ENCODE data around the gene HOXC6.

The HOXC6 gene

DNA sequence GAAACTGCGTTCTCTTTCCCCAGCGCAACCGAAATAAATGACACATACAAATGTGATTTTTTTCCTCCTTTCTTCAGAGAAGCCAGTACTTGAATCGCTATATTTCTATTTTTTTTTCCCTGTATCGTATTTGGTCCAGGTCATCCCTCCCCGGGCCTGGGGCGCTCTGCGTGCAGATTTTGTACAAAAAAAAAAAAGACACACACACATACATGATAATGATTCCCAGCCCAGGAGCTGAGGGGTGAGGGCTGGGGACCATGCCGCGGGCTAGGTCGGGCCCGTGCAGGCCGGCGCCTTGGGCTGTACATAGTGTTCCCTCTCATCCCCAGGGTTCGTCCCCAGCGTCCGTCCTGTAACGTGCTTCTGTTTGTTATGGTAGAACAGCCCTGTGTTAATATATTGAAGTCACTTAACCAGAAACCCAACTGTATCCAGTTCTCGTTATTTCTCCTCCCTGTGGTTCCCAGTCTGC, 25.3 kb upstream of the HOXC6 start:
- DNase-seq = no peak

DNA sequence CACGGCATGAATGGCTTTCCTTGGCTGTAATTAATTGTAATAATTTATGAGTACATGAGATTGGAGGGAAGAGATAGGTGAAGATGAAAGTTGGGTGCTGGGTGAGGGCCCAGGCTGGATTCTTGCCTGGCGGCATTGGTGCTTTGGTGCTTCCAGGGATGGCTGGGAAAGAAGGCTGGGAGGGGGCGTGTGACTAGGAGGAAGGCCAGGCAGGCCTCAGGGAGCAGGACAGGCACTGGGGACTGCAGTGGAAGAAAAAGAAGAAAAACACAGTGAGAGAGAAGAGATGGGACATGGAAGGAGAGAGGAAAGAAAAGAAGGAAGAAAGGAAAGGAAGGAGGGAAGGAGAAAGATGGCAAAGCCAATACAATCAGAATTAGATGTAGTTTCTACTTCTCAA, 24.6 kb upstream of the HOXC6 start:
- no peak for DNase-seq

DNA sequence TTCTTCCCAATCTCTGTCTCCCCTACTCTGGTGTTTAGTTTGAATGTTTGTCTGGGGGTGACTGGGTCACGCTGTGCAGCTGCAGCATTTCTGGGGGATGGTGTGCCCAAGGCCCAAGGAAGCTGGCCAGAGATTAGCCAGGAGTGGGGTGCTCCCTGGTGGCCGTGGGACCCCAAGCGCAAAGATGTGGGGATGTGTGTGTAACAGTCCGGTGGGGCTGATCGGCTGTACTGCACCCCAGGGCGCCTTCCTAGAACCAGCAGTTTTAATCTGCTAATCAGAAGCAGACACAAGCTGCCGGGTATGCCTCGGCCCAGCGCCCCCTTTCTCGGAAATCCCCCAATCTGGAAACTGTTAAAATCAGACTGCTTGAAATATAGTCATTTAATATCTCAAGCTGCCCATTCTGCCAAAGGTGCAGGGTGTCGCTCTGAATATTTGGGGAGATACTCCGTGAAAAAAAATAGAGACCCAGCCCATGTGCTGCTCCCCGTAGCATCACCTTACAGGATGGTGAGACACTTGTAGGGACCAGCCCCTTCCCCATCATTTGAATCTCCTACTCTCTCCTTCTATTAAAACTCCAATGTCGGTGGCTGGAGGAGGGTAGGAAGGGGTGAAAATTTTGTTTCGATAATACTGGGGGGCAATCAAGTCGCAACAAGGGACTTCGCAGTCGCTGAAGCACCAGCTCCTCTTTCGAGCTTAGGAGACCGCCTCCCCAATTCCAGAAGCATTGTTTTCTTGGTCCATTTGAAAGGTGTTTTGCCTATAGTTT, 24.0 kb upstream of the HOXC6 start:
- DNase-seq = no peak

DNA sequence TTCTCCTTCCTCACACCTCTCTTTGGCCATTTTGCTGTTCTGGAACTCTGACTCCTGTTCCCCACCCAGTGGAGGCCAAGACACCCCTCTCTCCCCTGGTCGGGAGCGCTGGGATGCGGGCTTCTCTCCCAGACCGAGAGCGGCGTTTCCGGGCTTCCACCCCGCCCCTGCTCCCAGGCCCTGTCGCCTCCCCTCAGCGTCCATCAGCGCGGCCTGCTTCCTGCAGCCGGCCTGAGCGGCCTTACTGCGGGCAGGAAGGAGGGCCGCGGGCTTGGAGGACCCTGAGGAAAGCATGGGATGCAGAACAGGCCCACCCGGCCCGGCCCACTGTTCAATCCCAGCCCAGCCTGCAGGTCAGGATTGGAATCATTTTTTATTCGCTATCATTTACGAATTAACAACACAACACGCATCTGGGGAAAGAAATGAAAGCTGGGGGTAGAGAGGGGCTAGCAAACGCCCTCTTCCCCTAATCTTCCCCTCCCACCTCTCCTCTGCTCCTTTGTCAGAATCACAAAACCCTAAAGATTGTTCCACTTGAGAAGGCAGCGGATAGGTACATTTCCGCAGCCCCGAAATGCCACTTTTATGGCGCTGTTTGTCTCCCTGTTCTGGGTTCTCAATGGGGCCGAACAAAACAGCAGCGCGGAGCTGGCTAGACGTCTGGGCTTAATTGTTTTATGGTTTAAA, 23.3 kb upstream of the HOXC6 start:
- DNase-seq = no peak

DNA sequence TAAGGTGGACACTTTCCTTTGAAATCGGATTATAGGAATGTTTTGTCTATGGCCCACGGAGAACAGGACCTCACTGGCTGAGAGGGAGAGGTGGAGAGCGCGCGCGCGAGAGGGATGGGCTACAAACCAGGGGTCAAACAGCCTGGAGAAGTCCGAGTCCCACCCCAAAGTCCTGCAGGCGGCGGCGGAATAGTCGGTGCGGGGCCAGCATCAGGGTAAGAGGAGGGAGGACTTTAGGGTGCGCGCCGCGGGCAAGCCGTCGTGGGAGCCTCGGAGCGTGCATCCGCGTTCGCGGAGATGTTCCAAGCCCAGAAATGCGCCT, 22.7 kb upstream of the HOXC6 start:
- DNase-seq = no peak

DNA sequence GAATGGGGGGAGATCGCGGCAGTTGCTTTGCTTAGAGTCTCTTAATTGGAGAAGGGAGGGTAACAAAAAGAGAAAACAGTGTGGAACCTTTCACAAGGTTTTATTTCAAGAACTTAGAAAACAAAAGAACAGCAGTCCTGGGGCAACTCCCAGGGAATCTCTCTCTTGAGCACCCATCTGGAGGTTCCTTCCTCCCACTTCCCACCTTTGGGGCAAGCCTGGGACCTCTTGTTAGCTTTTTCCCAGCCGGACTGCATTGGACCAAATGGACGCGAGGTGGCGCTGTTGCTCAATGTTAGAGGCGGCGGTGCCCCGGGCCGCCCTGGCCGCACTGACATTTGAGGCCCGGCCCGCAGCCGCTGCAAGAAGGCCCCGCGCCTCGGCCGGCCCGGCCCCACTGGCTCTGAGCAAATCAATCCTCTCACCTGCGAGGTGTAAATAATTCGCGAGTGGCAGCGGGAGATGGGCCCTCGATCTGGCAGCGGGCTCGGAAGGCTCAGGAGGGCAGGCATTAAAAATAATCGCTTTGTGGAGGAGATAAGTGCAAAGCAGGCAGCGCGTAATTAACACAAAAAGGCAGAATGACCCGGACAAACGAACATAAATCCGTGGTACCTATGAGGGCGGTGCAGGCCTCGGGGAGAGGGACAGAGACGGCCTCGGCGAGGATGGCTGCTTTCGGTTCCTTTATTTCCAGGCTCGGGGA, 22.2 kb upstream of the HOXC6 start:
- DNase-seq = peak; percentile 77 to 81 (median 79)

DNA sequence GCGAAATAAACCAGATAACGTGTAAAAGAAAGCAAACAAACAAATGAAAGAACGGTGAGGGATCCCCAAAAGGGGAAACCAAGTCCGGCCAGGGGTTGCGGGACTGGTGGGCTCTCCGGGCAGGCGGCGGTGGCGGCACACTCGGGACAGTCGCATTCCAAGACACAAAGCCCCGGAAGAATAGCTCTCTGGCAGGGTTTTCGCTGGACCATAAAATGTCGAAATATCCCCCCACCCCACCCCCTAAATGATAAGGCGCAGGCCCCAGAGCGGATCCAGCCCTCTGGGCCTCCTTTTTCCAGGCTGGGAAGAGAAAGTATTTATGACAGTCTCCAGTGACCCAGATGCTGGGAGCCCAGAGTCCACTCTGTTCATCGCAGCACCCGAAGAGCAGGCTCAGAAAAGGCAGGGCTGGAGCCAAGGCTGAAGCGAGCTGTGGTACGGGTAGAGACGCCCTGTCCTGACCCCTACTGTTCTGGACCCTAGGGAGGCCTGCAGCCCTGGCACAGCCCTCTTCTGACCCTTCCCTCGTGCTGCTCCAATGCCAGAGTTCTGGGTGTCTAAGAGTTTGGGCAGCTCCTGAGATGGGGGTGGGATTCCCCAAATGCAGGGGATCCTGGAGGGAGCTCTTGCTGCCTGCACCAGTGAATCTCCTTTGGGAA, 21.6 kb upstream of the HOXC6 start:
- no peak for DNase-seq

DNA sequence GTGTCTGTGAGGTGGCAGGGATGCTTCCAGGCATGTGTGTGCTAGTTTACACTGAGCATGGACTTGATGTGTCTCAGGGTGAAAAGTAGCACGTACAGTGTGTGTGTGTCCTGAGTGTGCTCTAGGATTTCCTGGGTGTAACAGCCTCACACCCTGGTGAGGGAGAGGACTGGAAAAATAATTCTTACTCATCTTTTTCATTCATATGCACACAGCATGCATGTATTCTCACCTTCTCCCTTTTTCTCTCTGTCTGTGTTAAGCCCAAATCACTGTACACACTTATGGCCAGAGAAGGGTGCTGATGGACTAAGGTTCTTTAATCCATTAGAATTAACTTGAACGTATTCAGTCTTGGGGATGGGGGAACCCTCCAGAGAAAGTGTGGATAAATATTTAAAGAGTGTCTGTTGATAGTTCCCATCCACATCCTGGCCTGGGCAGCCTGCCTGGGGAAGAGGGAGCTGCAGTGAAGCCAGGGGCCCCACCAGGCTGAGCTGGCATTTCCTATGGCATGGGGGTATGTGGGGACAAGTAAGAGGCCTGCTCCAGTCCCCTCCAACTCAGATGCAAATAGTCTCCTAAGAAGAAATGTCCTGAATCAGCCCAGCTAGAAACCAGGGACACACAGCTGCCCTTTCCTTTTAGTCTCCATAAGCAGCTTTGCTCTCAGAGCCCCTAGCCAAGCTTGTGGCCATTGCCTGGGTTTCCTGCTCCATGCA, 20.5 kb upstream of the HOXC6 start:
- no peak for DNase-seq

DNA sequence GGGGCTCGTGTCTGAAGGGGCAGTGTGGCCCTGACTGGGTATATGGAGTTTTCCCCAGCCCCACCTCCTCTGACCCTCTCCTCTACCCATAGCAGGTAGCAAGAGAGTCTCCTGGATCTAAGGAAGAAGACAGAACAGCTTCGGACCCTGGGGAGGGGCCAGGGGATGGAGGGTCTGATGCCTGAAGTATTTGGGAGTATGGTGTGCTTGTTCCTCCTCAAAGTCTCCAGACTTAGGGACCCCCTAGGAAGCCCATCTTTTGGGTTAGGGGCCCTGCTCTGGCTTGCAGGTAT, 20.0 kb upstream of the HOXC6 start:
- no peak for DNase-seq

DNA sequence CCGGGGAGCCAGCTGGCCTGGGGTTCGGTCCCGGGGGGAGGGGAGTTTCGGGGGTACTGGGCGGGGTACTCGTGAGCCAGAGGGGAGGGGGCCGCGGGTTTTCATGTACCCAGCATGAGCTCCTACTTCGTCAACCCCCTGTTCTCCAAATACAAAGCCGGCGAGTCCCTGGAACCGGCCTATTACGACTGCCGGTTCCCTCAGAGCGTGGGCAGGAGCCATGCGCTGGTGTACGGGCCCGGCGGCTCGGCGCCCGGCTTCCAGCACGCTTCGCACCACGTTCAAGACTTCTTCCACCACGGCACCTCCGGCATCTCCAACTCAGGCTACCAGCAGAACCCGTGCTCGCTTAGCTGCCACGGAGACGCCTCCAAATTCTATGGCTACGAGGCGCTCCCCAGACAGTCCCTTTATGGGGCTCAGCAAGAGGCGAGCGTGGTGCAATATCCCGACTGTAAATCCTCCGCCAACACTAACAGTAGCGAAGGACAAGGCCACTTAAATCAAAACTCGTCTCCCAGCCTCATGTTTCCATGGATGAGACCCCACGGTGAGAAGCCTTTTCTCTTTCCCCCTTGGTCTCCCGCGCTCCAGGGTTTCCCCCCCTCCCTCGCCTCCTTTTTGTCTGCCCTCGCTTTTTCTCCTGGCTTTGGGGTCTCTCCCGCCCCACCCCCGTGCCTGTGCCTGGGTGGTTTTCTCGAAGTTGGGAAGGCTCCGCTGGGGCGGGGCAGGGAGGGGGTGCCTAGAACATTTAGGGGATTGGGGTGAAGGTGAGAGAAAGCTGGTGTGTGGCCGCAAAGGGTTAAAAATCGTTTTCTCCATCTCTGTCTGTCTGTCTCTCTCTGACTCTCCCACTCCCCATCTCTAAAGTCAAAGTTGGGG, 18.8 kb upstream of the HOXC6 start:
- peak in 1 of 4 experiments; percentile 23 for DNase-seq

DNA sequence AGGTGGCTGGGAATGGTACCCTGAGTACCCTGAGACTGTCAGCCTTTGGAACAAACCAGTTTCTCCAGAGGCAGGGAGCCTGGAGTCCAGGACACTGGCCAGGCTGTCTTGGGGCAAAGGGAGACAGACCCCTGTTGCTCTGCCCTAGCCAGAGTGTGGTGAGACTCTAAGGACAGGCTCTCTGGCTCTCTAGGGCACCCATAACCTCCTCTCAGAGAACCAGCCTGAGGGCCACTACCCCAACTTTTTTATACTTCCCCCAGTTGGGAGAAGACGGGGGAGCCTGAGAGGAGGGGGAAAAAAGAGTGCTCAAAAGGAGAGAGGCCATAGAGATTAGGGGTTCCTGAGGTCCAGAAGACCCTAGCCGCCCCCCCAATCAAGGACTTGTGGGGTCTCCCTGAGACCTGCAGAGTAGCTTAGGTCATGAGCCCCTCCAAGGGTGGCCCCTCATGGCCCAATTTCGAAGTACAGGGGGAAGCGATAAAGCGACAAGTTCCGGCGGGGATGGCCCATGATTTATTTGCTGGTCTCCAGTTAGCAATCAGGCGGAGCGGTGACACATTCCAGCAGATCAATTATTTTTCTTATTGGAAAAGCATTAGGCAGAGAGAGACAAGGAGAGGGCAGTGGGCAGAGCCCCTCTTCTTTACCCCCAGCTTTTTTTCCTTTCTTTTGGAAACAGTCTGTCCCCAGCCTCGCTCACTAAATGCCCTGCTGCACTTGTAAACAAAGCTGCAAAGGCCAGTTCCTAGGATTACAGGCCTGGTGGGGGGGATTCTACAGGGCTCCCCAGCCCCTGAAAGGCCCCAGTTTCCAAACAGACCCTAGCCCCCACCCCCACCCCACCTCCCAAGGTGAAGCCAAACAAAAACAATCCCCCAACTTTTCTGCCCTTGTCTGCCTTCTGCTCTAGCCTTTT, 17.9 kb upstream of the HOXC6 start:
- DNase-seq = no peak

DNA sequence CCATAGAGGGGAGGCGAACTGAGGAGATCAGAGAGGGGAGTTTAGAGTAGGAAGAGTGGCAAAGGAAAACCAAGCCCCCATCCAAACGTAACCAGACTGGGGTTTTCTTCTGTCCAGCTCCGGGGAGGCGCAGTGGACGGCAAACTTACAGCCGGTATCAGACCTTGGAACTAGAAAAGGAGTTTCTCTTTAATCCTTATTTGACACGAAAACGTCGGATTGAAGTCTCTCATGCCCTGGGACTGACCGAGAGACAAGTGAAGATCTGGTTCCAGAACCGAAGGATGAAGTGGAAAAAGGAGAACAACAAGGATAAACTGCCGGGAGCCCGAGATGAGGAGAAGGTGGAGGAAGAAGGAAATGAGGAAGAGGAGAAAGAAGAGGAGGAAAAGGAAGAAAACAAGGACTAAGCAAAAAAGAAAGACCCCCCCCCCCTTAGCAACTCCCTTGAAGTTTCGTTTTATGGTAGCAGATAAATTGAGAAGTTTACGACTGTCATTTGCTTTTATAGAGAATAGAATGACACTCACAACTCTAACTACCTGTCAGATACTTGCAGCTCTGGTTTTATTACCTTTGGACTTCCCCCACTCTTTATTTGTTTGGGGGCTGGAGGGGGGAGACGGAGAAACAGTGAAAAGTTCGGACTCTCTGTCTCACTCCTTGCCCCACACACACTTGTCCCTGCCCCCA, 17.1 kb upstream of the HOXC6 start:
- no peak for DNase-seq

DNA sequence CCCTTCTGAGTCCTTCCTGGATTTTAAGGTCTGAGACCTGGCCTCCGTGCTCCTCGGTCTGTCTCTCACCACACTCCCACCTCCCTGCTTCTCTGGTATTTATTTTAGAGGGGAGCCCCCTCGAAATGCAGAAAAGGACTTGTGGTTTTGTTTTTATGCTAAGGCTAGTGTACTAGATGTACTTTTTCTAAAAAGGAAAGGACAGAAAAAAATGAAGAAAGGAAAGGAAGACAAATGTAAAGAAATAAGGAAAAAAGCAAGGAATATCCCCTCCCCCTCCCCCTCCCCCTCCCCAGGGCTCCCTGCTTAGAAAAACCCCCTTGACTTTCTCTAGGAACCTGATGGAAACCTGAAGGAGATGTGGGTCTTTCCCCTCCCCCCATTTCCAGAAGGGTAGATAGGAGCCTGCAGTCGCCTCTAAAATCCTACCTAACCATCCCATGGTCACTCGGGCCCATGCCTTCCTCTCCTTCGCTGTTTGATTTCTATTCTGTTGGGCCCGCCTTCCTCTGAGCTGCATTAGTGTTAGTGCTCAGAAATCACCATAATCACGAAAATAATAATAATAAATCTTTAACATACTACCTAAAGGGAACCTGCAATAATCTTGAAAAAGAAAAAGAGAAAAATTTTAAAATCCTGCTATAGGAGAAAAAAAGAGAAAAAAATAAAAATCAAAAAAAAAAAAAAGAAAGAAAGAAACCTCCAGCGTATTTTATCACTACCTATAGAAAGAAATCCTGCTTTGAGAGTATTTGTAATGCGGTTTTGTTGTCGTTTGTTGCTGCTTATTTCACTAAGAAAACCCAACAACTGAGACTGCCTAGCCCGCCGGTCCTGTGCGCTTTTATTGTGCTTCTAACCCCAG, 16.3 kb upstream of the HOXC6 start:
- no peak for DNase-seq

DNA sequence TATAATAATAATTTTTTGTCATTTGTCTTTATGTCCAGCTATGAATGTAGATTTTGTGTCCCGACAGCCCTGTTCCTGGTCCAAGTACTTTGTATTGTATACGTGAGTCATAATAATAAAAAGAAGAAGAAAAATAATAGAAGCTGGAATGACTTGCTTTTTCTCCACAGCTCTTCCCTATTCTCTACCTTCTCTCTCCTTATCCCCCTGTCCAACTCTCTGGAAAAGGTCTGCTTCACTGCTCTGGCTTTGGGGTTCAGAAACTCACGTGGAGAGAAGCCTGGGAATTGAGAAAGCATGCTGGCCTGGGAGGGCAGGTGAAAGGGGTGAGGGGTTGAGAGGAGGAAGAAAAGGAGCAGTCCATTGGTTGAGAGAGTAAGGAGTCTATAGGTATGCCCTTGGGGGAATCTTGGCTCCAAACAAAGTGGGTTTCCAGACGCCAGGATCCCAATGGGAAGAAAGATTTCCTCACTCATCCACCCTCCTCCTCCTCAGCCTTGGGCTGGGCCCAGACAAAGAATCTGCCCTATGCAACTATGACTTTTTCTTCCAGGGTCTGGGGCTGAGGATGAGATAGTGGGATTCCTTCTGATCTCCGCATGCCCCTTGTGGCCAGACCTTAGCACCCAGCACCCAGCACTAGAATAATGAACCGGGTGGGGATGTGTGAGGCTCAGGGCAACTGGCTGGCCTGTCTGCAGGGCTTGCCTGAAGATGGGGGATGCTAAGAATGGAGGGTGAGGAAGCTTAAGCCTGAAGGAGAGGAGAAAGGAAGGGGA, 15.4 kb upstream of the HOXC6 start:
- DNase-seq = no peak

DNA sequence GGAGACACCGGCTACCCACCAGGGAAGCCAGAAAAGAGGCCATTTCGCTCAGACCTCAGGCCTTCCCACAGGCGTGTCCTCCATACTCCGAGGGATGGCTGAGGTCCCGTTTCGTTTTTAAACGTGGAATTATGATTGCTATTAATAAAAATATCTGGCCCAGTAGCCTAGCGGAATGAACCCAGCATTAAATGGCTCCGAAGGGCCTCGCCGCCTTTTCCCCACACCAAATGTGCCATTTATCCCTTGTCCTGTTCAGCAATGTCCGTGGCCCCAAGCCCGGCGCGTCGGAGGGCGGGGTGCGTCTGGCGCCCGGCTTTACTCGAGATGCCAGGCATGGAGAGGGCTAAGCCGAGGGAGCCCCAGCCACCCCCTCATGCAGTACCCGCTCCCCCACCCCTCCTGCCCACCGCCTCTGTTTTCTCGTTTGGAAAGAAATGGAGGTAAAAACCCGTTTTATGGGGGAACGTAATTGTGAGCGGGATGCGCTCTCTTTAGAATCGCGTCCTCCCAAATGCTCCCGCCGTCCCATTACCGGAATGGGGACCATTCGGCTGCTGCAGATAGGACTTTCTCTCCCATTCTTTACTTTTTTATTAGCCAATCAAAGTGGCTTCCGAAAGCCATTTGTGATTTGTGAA, 13.7 kb upstream of the HOXC6 start:
- no peak for DNase-seq

DNA sequence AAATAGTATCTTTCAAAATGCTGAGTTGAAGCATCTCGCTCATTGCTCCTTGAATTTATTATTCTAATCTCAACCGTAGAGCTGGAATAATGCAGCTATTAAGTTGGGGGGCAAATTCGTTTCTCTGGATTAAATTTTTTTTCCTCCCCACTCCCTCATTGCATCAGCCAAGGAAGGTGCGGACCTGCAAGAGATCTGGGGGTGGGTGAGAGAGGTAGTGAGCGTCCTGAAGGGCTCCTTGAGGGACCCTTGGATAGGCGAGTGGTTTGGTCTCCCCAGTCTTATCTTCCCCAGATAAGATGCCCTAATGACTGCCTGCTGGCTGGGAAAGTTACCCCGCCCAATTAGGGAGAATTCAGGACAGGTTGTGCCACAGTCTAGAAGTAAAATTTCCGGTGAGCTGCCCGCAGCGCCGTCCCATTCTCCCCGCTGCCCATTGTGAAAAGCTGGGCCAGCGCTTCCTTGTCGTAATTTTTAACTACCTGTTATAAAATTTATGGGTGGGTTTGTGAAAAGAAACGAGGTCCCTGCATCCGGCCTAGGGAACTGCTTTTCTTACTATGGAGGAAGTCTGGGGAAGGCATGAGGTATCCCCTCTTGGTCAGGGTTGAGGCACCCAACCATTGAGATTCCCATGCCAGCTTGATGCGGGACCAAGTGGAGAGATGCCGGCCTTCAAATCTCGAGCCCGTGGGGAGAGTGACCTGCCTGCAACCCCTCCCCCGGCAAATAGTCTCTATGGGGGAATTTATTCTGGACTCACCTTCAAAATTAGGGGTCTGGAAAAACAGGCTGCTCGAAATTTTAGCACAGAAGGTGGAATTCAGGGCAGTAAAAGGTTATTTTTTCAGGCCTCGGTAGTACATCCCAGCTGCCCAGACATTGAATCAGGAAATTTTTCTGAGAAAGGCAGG, 13.0 kb upstream of the HOXC6 start:
- DNase-seq = no peak

DNA sequence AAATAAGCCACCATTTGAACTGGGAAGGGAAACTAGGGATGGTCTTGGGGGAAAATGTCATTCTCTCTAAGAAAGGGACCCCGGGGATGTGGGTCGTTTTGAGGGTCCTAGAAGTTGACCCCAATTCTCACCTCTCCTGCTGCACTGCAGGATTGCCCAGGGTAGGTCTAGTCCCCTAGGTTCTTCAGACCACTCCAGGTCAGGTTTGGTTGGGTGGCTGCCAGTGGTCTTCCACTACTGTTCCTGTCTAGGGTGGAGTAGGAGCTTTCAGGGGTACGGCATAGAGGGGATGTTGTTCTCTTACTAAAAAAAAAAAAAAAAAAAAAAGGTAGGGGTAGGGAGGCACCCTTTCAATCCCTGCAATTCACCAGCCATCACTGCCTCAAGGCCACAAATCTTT, 12.2 kb upstream of the HOXC6 start:
- DNase-seq = no peak

Data from activated naive CD4-positive, alpha-beta T cell (primary cell).